Cardiac muscle cell (in vitro differentiated cells and primary cell): Measurements from ENCODE around the gene SIGLECL1. TPM values are rescaled to one million over a fixed set of nuclear protein-coding genes. Genes with fewer than 3 reads are reported as not detected.

Source experiments
- DNase-seq, 2 donors: peaks; one replicate each; pipeline versions ENCODE4 v3.0.0 to v3.0.0-alpha.2; 2010 to 2017; ENCODE audit warnings: low read depth in 1 of 2, low spot score in 1 of 2
- H3K27ac ChIP-seq: fragments of 200-600 bp; sonication (generic); 2 replicates; pipeline ENCODE4 v1.5.1; 2016
- H3K27me3 ChIP-seq: fragments of 200-600 bp; sonication (generic); 2 replicates; pipeline ENCODE4 v1.6.0; 2016; ENCODE audit warnings: control low read depth
- H3K36me3 ChIP-seq: fragments of 200-600 bp; sonication (generic); 2 replicates; pipeline ENCODE4 v1.5.1; 2016; ENCODE audit warnings: control low read depth
- H3K4me1 ChIP-seq: fragments of 200-600 bp; sonication (generic); 2 replicates; pipeline ENCODE4 v1.8.1; 2017; ENCODE audit warnings: low read depth, mild to moderate bottlenecking, mixed run types
- H3K4me3 ChIP-seq: fragments of 200-600 bp; sonication (generic); 2 replicates; pipeline ENCODE4 v1.5.1; 2016; ENCODE audit warnings: mild to moderate bottlenecking
- H3K9me3 ChIP-seq: fragments of 200-600 bp; sonication (generic); 2 replicates; pipeline ENCODE4 v1.5.1; 2017; ENCODE audit warnings: low read depth, mild to moderate bottlenecking, control low read depth
- CTCF ChIP-seq: IDR thresholded peaks from 2 replicates; pipeline ENCODE4 v1.5.1; 2012; ENCODE audit warnings: low read depth, mild to moderate bottlenecking, low read length
- polyA plus RNA-seq: library from polyadenylated mRNA; unstranded; fragments of >200 nt; fragmentation: Nextera tagmentation; extraction: Ambion mirVana; gene quantifications from 2 replicates; pipeline ENCODE4 v1.2.1, GENCODE V29; 2016
- total RNA-seq: library from RNA; depleted of rRNA; stranded (reverse); fragments of >200 nt; gene quantifications from 2 replicates; pipeline ENCODE4 v1.2.3, GENCODE V29; 2016

The SIGLECL1 gene
- total and polyA plus RNA-seq, 2 experiments from 2014 or later = not detected

- no peak overlapping the region for H3K27ac ChIP-seq
- H3K36me3 ChIP-seq = no peaks in the 10 kb centered on the region
- H3K9me3 ChIP-seq = no peaks in the 10 kb centered on the region
- TF ChIP-seq CTCF = no peak
- no peaks in the 10 kb centered on the region for H3K27me3 ChIP-seq
- no peak overlapping the region for H3K4me3 ChIP-seq
- no peak for DNase-seq
- H3K4me1 ChIP-seq = no peaks in the 10 kb centered on the region
Measured at GRCh38 chr19:51294211-51294976, 43.5 kb downstream of the SIGLECL1 start.

- TF ChIP-seq CTCF = no peak
- Histone ChIP-seq H3K4me1 (no peaks in the 10 kb centered on the region), H3K36me3 (no peaks in the 10 kb centered on the region), H3K9me3 (no peaks in the 10 kb centered on the region), H3K4me3 (no peak overlapping the region), H3K27me3 (no peaks in the 10 kb centered on the region), H3K27ac (no peak overlapping the region)
- no peak for DNase-seq
Measured at GRCh38 chr19:51294977-51295375, 44.1 kb downstream of the SIGLECL1 start.

GRCh38 chr19:51295382-51296126, 44.7 kb downstream of the SIGLECL1 start:
- H3K36me3 ChIP-seq = no peaks in the 10 kb centered on the region
- H3K4me1 ChIP-seq = no peaks in the 10 kb centered on the region
- no peak for TF ChIP-seq CTCF
- no peak overlapping the region for H3K27ac ChIP-seq
- no peaks in the 10 kb centered on the region for H3K27me3 ChIP-seq
- no peaks in the 10 kb centered on the region for H3K9me3 ChIP-seq
- H3K4me3 ChIP-seq = no peak overlapping the region
- no peak for DNase-seq

- H3K9me3 ChIP-seq = no peaks in the 10 kb centered on the region
- peak; percentile 16 for TF ChIP-seq CTCF
- no peaks in the 10 kb centered on the region for H3K36me3 ChIP-seq
- H3K27me3 ChIP-seq = no peaks in the 10 kb centered on the region
- no peak overlapping the region for H3K27ac ChIP-seq
- no peaks in the 10 kb centered on the region for H3K4me1 ChIP-seq
- no peak overlapping the region for H3K4me3 ChIP-seq
- peak in 1 of 2 donors; percentile 19 for DNase-seq
Measured at GRCh38 chr19:51296336-51297093, 45.6 kb downstream of the SIGLECL1 start.

- H3K36me3 ChIP-seq = no peaks in the 10 kb centered on the region
- H3K9me3 ChIP-seq = no peaks in the 10 kb centered on the region
- no peak overlapping the region for H3K27ac ChIP-seq
- H3K27me3 ChIP-seq = no peaks in the 10 kb centered on the region
- H3K4me1 ChIP-seq = no peaks in the 10 kb centered on the region
- DNase-seq = no peak
- no peak for TF ChIP-seq CTCF
- no peak overlapping the region for H3K4me3 ChIP-seq
Measured at GRCh38 chr19:51297406-51297805, 46.5 kb downstream of the SIGLECL1 start.
